ENCODE results near the gene CYP24A1.

The CYP24A1 gene

GRCh38 chr20:54144847-54145414 lies 28.9 kb downstream of the CYP24A1 start:
- H4K20me1 ChIP-seq (ENCODE audit: insufficient read depth, low read length): no peaks in the 10 kb centered on the region
- DNase-seq: no peak
- H3K79me2 ChIP-seq (ENCODE audit: insufficient read depth, low read length): no peaks in the 10 kb centered on the region
- H3K4me3 ChIP-seq (ENCODE audit: low read depth in 1 of 2, low read length in 2 of 2): no peak overlapping the region
- no peak overlapping the region for H3K4me2 ChIP-seq (ENCODE audit: insufficient read depth, low read length)
- TF ChIP-seq CTCF (IDR thresholded peaks at IDR 0.05; ENCODE audit: borderline replicate concordance, extremely low read depth, low read length, poor library complexity, severe bottlenecking) (no peak), EZH2 (IDR thresholded peaks at IDR 0.05; ENCODE audit: borderline replicate concordance, low read depth, low read length, severe bottlenecking) (no peak)
- no peaks in the 10 kb centered on the region for H3K9me3 ChIP-seq (ENCODE audit: insufficient read depth, low read length, severe bottlenecking)
- H3K36me3 ChIP-seq (ENCODE audit: insufficient read depth, low read length): no peaks in the 10 kb centered on the region
- no peaks in the 10 kb centered on the region for H3K4me1 ChIP-seq (ENCODE audit: insufficient read depth, low read length)
- no peak overlapping the region for H2AFZ ChIP-seq (ENCODE audit: low read depth, low read length)
- no peak overlapping the region for H3K9ac ChIP-seq (ENCODE audit: low read depth, low read length)
- H3K27me3 ChIP-seq (ENCODE audit: insufficient read depth, low read length, poor library complexity): peaks cover 16% of the 10 kb centered on the region
- no peak overlapping the region for H3K27ac ChIP-seq (ENCODE audit: low read length)
- no peak for ATAC-seq (ENCODE audit: insufficient read depth, low read depth)

- no peak overlapping the region for H2AFZ ChIP-seq (ENCODE audit: low read depth, low read length)
- no peaks in the 10 kb centered on the region for H4K20me1 ChIP-seq (ENCODE audit: insufficient read depth, low read length)
- peaks cover 32% of the 10 kb centered on the region for H3K27me3 ChIP-seq (ENCODE audit: insufficient read depth, low read length, poor library complexity)
- H3K4me2 ChIP-seq (ENCODE audit: insufficient read depth, low read length): no peak overlapping the region
- no peaks in the 10 kb centered on the region for H3K9me3 ChIP-seq (ENCODE audit: insufficient read depth, low read length, severe bottlenecking)
- ATAC-seq (ENCODE audit: insufficient read depth, low read depth): no peak
- no peaks in the 10 kb centered on the region for H3K4me1 ChIP-seq (ENCODE audit: insufficient read depth, low read length)
- no peaks in the 10 kb centered on the region for H3K79me2 ChIP-seq (ENCODE audit: insufficient read depth, low read length)
- TF ChIP-seq EZH2 (IDR thresholded peaks at IDR 0.05; ENCODE audit: borderline replicate concordance, low read depth, low read length, severe bottlenecking) (no peak), CTCF (IDR thresholded peaks at IDR 0.05; ENCODE audit: borderline replicate concordance, extremely low read depth, low read length, poor library complexity, severe bottlenecking) (no peak)
- DNase-seq: no peak
- H3K4me3 ChIP-seq (ENCODE audit: low read depth in 1 of 2, low read length in 2 of 2): no peak overlapping the region
- H3K9ac ChIP-seq (ENCODE audit: low read depth, low read length): no peak overlapping the region
- no peaks in the 10 kb centered on the region for H3K36me3 ChIP-seq (ENCODE audit: insufficient read depth, low read length)
- H3K27ac ChIP-seq (ENCODE audit: low read length): no peak overlapping the region
Observed at GRCh38 chr20:54140927-54141566, 32.7 kb downstream of the CYP24A1 start.

DNA sequence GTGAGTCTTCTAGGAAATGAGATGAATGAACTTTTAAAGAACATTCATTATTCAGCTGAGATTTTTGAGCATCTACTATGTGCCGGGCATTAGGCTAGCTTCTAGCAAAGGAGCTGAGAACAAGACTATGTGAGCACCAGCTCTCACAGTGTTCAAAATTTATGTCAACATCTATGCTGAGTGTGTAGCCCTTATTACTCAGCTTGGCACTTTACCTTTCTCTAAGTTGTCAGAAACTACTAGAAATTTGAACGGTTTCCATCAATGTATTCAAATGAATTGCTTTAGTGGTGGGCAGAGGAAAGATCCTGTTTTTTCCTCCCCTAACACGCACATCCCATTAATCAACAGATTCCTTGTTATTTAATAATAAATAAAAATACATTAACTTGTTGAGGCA lies 33.3 kb downstream of the CYP24A1 start:
- H3K27me3 ChIP-seq (ENCODE audit: insufficient read depth, low read length, poor library complexity): peaks cover 33% of the 10 kb centered on the region
- H3K79me2 ChIP-seq (ENCODE audit: insufficient read depth, low read length): no peaks in the 10 kb centered on the region
- H3K9ac ChIP-seq (ENCODE audit: low read depth, low read length): no peak overlapping the region
- DNase-seq (no peak), ATAC-seq (ENCODE audit: insufficient read depth, low read depth) (no peak)
- no peak overlapping the region for H2AFZ ChIP-seq (ENCODE audit: low read depth, low read length)
- TF ChIP-seq CTCF (IDR thresholded peaks at IDR 0.05; ENCODE audit: borderline replicate concordance, extremely low read depth, low read length, poor library complexity, severe bottlenecking) (no peak), EZH2 (IDR thresholded peaks at IDR 0.05; ENCODE audit: borderline replicate concordance, low read depth, low read length, severe bottlenecking) (no peak)
- H3K36me3 ChIP-seq (ENCODE audit: insufficient read depth, low read length): no peaks in the 10 kb centered on the region
- no peak overlapping the region for H3K4me2 ChIP-seq (ENCODE audit: insufficient read depth, low read length)
- no peak overlapping the region for H3K4me3 ChIP-seq (ENCODE audit: low read depth in 1 of 2, low read length in 2 of 2)
- no peaks in the 10 kb centered on the region for H4K20me1 ChIP-seq (ENCODE audit: insufficient read depth, low read length)
- no peaks in the 10 kb centered on the region for H3K4me1 ChIP-seq (ENCODE audit: insufficient read depth, low read length)
- no peaks in the 10 kb centered on the region for H3K9me3 ChIP-seq (ENCODE audit: insufficient read depth, low read length, severe bottlenecking)
- no peak overlapping the region for H3K27ac ChIP-seq (ENCODE audit: low read length)
